Right lobe of liver (tissue), 6 donors: Measurements from ENCODE around the gene HPCAL4. TPM values are rescaled to one million over a fixed set of nuclear protein-coding genes. Genes with fewer than 3 reads are reported as not detected.

Source experiments
- ATAC-seq, 4 donors: fragments of 200-7000 bp; cut with Tn5 transposase; one replicate each; pipeline ENCODE4 v1.9.1; 2020; ENCODE audit warnings: mild to moderate bottlenecking in 4 of 4, moderate library complexity in 4 of 4
- DNase-seq, 3 donors: peaks; one replicate each; pipeline ENCODE4 v3.0.0-alpha.2; 2020
- H3K27ac ChIP-seq, 3 donors: fragments of 200-600 bp; one replicate each; pipeline ENCODE4 v1.8.0; 2022
- H3K27me3 ChIP-seq, 2 donors: fragments of 200-600 bp; one replicate each; pipeline ENCODE4 v1.8.0; 2022
- H3K36me3 ChIP-seq, 4 donors: fragments of 200-600 bp; sonication (generic) in 1 of 4; one replicate each; pipeline versions ENCODE4 v1.5.1 to v1.8.0; 2017 to 2022; ENCODE audit warnings: control low read depth in 1 of 4
- H3K4me1 ChIP-seq, 4 donors: fragments of 200-600 bp; sonication (generic) in 1 of 4; one replicate each; pipeline versions ENCODE4 v1.5.1 to v1.8.0; 2017 to 2022; ENCODE audit warnings: control low read depth in 1 of 4
- H3K4me3 ChIP-seq, 3 donors: fragments of 200-600 bp; one replicate each; pipeline ENCODE4 v1.8.0; 2022
- H3K9me3 ChIP-seq, 4 donors: fragments of 200-600 bp; sonication (generic) in 1 of 4; one replicate each; pipeline versions ENCODE4 v1.5.1 to v1.8.0; 2017 to 2022; ENCODE audit warnings: control low read depth in 1 of 4
- POLR2A ChIP-seq: fragments of 450-650 bp; IDR thresholded peaks from one replicate; pipeline ENCODE4 v1.6.1; 2017; ENCODE audit warnings: antibody characterized with exemption, mild to moderate bottlenecking
- WGBS: methylation state at CpG from one replicate; pipeline ENCODE4 v1.1.6; 2018; ENCODE audit warnings: low coverage, low lambda C conversion rate; ENCODE audit not compliant: insufficient coverage; ENCODE audit errors: missing lambda C conversion rate; 5-methylcytosine and 5-hydroxymethylcytosine counted together
- intact Hi-C, 2 donors: fragments of 100-400 bp; cut with DNase I; formaldehyde crosslinking; loops; one replicate each; pipeline versions ENCODE4 v1.11.2 to v1.14.1; 2022
- total RNA-seq, 6 experiments: library from RNA; depleted of rRNA in 2 of 6; stranded (reverse); fragments of >200 nt in 2 of 6; fragmentation: NEBNext Ultra II Directional in 3 of 6; extraction: Animal tissue kit (Norgen Biotek cat#: 25700) in 3 of 6; gene quantifications; one replicate each; pipeline versions ENCODE4 v1.1.0 to v1.2.4, GENCODE V29; 2016 to 2023
- TF ChIP-seq, protein P1 (sequence below), 4 donors: fragments of 200-600 bp in 3 of 4; fragments of 450-650 bp in 1 of 4; IDR thresholded peaks; one replicate each; pipeline versions ENCODE4 v1.5.1 to v1.8.0; 2016 to 2022; ENCODE audit warnings: antibody characterized with exemption in 4 of 4, mild to moderate bottlenecking in 2 of 4
- donor health status: DM: no; HTN: yes; CAD: no.
- donor health status: DM: no; HTN: no; CAD: no.
- donor health status: DM: no; HTN: no; CAD: no.
- donor health status: DM: no; HTN: yes; CAD: no.
- donor health status: DM: no; HTN: yes; CAD: no.

Gene HPCAL4
- total RNA-seq, 6 experiments from 2014 or later: not detected

DNA sequence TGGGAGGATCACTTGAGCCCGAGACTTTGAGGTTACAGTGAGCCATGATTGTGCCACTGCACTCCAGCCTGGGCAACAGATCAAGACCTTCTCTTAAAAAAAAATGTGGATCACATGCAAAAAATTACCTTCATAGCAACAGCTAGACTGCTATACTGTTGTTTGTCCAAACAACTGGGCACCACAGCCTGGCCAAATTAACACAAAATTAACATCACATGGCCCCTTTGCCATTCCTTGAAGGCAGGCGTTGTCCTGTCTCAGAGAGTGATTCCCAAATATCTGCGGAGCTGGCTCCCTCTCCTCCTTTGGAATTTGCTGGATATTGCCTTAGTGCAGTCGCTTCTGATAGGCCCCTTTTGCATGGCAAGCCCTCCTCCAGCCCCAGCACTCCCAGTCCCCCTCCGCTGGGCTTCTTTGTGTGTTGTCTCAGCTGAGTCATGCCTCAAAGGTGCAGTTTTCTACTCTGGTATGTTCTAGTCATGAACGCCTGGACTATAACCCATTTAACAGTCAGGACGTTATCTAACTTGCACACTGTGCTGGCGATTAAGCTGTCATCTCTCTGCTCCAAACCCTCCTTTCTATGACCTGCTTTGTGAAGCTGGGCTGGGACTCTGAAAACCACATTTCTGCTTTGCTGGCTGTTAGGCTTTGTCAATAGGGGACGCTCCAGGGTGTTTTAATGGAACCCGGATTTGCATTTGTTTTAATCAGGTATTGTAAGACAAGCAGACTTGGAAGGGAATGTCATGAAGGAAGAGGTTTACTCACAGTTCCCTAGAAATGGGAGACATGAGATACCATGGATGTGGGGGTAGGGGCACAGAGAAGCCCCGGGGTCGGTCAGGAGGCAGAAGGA, 20.1 kb upstream of the HPCAL4 start:
- TF ChIP-seq, protein P1, sequence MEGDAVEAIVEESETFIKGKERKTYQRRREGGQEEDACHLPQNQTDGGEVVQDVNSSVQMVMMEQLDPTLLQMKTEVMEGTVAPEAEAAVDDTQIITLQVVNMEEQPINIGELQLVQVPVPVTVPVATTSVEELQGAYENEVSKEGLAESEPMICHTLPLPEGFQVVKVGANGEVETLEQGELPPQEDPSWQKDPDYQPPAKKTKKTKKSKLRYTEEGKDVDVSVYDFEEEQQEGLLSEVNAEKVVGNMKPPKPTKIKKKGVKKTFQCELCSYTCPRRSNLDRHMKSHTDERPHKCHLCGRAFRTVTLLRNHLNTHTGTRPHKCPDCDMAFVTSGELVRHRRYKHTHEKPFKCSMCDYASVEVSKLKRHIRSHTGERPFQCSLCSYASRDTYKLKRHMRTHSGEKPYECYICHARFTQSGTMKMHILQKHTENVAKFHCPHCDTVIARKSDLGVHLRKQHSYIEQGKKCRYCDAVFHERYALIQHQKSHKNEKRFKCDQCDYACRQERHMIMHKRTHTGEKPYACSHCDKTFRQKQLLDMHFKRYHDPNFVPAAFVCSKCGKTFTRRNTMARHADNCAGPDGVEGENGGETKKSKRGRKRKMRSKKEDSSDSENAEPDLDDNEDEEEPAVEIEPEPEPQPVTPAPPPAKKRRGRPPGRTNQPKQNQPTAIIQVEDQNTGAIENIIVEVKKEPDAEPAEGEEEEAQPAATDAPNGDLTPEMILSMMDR (IDR thresholded peaks at IDR 0.05): no peak
- no peak for TF ChIP-seq POLR2A
- H3K27me3 ChIP-seq: no peaks in the 10 kb centered on the region
- no peaks in the 10 kb centered on the region for H3K4me1 ChIP-seq
- H3K4me3 ChIP-seq: no peak overlapping the region
- no peak overlapping the region for H3K27ac ChIP-seq
- ATAC-seq (no peak), DNase-seq (no peak)
- intact Hi-C loops: loop anchor here in 1 of 2 donors (10.0 kb wide), 1 partner anchor 107 kb away; no protein-coding TSS in a partner anchor
- H3K36me3 ChIP-seq: no peaks in the 10 kb centered on the region
- no peaks in the 10 kb centered on the region for H3K9me3 ChIP-seq
- 65% methylated on average over 11 of the region's 12 CpGs for WGBS

DNA sequence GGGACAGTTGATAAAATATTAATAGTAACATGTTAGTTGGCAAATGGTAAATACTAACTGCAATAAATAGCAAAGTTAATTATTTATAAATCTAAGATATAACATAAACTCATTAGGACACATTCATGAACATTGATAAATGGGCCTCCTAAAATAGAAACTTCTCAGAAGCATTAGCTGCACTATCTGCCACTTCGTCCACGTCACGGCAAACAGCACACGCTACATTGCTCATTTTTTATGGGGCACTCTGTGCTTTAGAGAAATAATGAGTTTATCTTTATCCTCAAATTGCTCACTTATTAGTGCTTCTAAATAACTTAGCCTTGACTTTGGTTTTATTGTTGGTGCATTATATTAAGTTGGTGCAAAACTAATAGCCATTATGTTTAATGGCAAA, 16.3 kb upstream of the HPCAL4 start:
- Histone ChIP-seq H3K9me3 (no peaks in the 10 kb centered on the region), H3K27me3 (no peaks in the 10 kb centered on the region), H3K27ac (no peak overlapping the region), H3K4me3 (no peak overlapping the region), H3K36me3 (no peaks in the 10 kb centered on the region), H3K4me1 (no peaks in the 10 kb centered on the region)
- intact Hi-C loops: no loop called here
- WGBS: 98% methylated on average over 4 of the region's 4 CpGs
- DNase-seq (no peak), ATAC-seq (no peak)
- TF ChIP-seq POLR2A: no peak
- TF ChIP-seq, protein P1 (IDR thresholded peaks at IDR 0.05): no peak

DNA sequence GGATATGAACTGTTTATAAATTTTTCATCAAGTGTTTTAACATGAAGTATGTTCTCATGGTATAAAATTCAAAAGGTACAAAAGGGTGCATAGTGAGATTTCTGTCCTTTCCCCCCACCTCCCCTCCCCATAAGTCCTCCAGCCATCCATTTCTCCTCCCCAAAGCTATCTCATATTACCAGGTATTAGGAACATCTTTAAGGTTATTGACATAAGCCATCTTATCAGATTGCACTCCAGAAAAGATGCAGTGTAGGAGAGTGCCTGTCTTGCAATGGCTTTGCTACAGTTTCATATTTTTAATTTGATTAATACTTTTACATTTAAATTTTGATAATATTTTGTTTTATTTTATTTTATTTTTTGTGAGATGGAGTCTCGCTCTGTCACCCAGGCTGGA, 13.5 kb upstream of the HPCAL4 start:
- no peaks in the 10 kb centered on the region for H3K36me3 ChIP-seq
- H3K27me3 ChIP-seq: no peaks in the 10 kb centered on the region
- TF ChIP-seq, protein P1 (IDR thresholded peaks at IDR 0.05): no peak
- TF ChIP-seq POLR2A: no peak
- H3K4me3 ChIP-seq: no peak overlapping the region
- no peaks in the 10 kb centered on the region for H3K4me1 ChIP-seq
- DNase-seq (no peak), ATAC-seq (no peak)
- no peaks in the 10 kb centered on the region for H3K9me3 ChIP-seq
- H3K27ac ChIP-seq: no peak overlapping the region
- intact Hi-C loops: no loop called here
- 71% methylated on average over 1 of the region's 1 CpG for WGBS

DNA sequence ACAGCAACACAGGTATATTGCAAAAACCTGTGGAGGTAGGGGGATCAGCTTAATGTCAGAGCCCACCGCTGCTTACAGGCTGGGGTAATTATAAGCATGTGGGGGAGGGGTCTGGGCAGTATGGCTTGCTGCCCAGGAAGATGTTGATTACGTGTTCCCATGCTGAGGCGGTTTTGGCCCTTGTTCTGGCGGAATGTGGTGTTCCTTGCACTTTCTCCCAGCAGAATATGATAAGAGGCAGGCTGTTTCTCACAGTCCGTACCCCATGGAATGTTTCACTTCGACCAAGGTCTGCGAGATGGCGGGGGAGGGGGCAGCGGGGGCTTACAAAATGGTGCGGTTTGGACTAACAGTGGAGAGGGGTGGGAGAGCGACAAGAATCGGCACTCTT, 9.8 kb upstream of the HPCAL4 start:
- no peak overlapping the region for H3K4me3 ChIP-seq
- no peaks in the 10 kb centered on the region for H3K36me3 ChIP-seq
- 20% methylated on average over 10 of the region's 12 CpGs for WGBS
- intact Hi-C loops: no loop called here
- no peaks in the 10 kb centered on the region for H3K9me3 ChIP-seq
- ATAC-seq: peak; percentile 53 to 74 (median 58)
- no peak overlapping the region for H3K27ac ChIP-seq
- DNase-seq: peak in 1 of 3 donors; percentile 30
- H3K27me3 ChIP-seq: no peaks in the 10 kb centered on the region
- TF ChIP-seq, protein P1 (IDR thresholded peaks at IDR 0.05): no peak
- TF ChIP-seq POLR2A: no peak
- H3K4me1 ChIP-seq: no peaks in the 10 kb centered on the region
